Tongue (tissue), 2 donors: ENCODE results near the gene LCN1. TPM values are rescaled to one million over a fixed set of nuclear protein-coding genes. Genes with fewer than 3 reads are reported as not detected.

Experiments used
- DNase-seq: peaks from one replicate; pipeline ENCODE4 v3.0.0-alpha.2; 2015
- total RNA-seq: library from RNA; depleted of rRNA; stranded (reverse); fragments of >200 nt; gene quantifications from one replicate; pipeline ENCODE4 v1.2.3, GENCODE V29; 2014

Gene LCN1
- 373 TPM for total RNA-seq

GRCh38 chr9:135520916-135521607, at the start of gene LCN1:
TSS of gene LCN1 (plus strand) at chr9:135521440. CDS start at chr9:135521498, 58 bp downstream.
- DNase-seq, result no peak

GRCh38 chr9:135471791-135472640, 49.2 kb upstream of the LCN1 start:
- peak; percentile 18 for DNase-seq

GRCh38 chr9:135473972-135474543, 47.2 kb upstream of the LCN1 start:
- no peak for DNase-seq

- DNase-seq, result peak; percentile 22
These were observed 46.3 kb upstream of the LCN1 start for GRCh38 chr9:135474915-135475314.

GRCh38 chr9:135476561-135477355, 44.5 kb upstream of the LCN1 start:
- no peak for DNase-seq

GRCh38 chr9:135478191-135478590, 43.0 kb upstream of the LCN1 start:
- DNase-seq, result no peak

- DNase-seq, result peak; percentile 32
These were observed 42.3 kb upstream of the LCN1 start for GRCh38 chr9:135478829-135479468.

- DNase-seq, result peak; percentile 52
These were observed 41.7 kb upstream of the LCN1 start, which contains the start of gene PPP1R26 for GRCh38 chr9:135479469-135480052. TSS of gene PPP1R26 (plus strand) at chr9:135479782. CDS start at chr9:135484511, 4,729 bp downstream.

- DNase-seq, result peak; percentile 50
These were observed 40.9 kb upstream of the LCN1 start for GRCh38 chr9:135480071-135480939.

GRCh38 chr9:135480940-135481310, 40.3 kb upstream of the LCN1 start:
- no peak for DNase-seq

- no peak for DNase-seq
These were observed 39.1 kb upstream of the LCN1 start for GRCh38 chr9:135482015-135482754.

GRCh38 chr9:135484460-135485277, 36.6 kb upstream of the LCN1 start:
- no peak for DNase-seq

- no peak for DNase-seq
These were observed 35.9 kb upstream of the LCN1 start for GRCh38 chr9:135485385-135485784.

- no peak for DNase-seq
These were observed 35.4 kb upstream of the LCN1 start for GRCh38 chr9:135485832-135486231.

GRCh38 chr9:135486267-135487065, 34.8 kb upstream of the LCN1 start:
- no peak for DNase-seq

- DNase-seq, result no peak
These were observed 33.8 kb upstream of the LCN1 start for GRCh38 chr9:135487281-135488012.

GRCh38 chr9:135488013-135488330, 33.3 kb upstream of the LCN1 start:
- DNase-seq, result no peak
